HFF-Myc (cell line): ENCODE results near the gene C6.

Experiments
- DNase-seq: peaks from one replicate; pipeline ENCODE4 v3.0.0-alpha.2; 2011; ENCODE audit warnings: low read depth; ENCODE audit errors: extremely low read depth
- H3K4me3 ChIP-seq: replicated peaks from 2 replicates; pipeline ENCODE4 v1.5.1; 2011; ENCODE audit warnings: low read depth, mild to moderate bottlenecking, control low read depth, low read length
- TF ChIP-seq, protein P1 (sequence below): IDR thresholded peaks from 2 replicates; pipeline ENCODE4 v1.5.1; 2012; ENCODE audit warnings: mild to moderate bottlenecking, low read depth, low read length, control low read depth; ENCODE audit errors: missing control alignments

Gene C6

DNA sequence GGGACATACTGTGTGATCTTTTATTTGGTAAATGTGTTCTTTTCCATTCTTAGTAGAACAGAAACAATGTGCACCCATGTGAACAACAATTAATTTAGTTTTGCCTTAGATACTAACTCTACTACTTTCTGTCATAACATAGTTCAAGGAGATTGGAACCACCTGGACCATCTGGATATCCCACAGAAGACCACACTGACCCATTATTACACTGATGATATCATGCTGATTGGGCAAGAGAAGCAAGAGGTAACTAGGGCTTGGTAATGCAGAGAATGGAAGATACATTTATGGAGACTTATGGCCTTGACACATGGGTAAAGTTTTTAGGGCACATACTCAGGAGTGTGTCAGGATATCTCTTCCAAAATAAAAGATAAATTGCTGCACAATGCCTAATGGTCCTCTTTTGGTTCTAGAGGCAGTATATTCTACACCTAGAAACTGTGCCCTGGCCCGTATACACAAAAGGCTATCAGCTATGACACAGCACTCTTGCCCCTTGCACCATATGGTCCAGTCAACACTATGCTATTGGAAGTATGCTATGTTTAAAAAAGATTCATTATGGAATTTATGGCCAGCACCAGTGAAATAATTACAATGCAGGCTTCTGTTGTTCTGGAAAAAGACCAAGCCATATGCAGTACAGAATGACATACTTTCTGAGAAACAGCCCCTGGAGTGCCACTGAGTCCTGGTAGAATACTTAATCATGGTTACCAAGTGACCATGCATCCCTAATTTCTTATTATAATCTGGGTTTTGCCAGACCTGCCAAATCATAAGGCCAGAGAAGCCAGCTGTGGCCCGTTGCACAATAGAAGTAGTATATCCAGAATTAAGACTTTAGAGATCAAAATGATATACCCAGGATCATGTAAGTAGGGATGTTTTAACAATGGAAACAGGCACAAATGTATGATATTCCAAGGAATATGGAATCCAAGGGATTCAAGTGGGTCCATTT, 100.6 kb downstream of the C6 start:
- DNase-seq = no peak
- no peak overlapping the region for H3K4me3 ChIP-seq
- TF ChIP-seq, protein P1, sequence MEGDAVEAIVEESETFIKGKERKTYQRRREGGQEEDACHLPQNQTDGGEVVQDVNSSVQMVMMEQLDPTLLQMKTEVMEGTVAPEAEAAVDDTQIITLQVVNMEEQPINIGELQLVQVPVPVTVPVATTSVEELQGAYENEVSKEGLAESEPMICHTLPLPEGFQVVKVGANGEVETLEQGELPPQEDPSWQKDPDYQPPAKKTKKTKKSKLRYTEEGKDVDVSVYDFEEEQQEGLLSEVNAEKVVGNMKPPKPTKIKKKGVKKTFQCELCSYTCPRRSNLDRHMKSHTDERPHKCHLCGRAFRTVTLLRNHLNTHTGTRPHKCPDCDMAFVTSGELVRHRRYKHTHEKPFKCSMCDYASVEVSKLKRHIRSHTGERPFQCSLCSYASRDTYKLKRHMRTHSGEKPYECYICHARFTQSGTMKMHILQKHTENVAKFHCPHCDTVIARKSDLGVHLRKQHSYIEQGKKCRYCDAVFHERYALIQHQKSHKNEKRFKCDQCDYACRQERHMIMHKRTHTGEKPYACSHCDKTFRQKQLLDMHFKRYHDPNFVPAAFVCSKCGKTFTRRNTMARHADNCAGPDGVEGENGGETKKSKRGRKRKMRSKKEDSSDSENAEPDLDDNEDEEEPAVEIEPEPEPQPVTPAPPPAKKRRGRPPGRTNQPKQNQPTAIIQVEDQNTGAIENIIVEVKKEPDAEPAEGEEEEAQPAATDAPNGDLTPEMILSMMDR = no peak

DNA sequence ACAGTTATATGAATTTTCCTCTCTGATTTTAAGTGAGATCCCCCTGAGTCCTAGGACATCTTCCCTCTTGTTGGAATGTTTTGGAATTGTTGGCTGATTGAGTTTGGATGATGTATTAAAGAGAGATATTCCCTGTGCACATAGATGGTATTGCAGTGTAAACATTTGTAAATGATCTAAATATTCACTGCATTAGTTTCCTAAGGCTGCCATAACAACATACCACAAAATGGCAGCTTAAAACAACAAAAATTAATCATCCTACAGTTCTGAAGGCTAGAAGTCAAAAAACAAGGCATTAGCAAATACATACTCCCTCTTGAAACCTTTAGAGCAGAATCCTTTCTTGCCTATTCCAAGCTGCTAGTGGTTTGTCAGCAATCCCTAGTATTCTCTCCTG, 104.1 kb downstream of the C6 start:
- no peak overlapping the region for H3K4me3 ChIP-seq
- TF ChIP-seq, protein P1 = no peak
- no peak for DNase-seq

DNA sequence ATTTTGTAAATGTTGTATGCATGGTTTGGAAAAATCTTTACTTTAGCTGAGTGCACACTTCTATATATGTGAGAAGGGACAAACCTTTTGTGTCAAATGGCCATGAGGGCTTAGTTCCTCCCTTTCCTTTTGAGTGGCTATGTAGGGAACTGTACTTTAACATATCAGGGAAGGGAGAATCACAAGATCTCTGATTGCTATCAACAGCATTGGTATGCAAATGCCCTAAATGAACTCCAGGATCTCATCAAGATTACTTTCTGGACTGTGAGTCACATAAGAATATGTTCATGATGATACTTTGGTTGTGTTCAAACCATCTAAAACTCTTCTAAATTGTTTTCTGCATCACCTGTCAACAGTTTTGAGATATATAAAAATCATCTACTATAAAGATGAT, 111.0 kb downstream of the C6 start:
- no peak for DNase-seq
- no peak overlapping the region for H3K4me3 ChIP-seq
- TF ChIP-seq, protein P1 = no peak

DNA sequence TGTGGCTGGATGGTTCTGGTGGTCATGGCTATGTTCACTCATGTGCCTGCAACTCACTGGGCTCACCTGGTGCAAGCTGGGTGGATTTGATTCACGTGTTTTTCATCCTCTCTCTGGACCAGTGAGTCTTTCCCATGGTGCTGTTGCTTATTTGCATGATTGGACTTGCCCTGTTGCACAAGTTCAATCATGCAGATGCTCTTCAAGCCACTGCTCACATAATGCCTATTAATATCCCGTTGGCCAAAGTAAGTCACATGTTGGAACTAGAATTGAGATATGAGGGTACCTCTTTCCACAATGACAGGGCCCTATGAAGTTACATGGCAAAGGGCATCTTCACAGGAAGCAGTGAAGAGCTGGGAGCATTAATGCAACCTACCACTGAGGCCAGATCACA, 115.7 kb downstream of the C6 start:
- H3K4me3 ChIP-seq = no peak overlapping the region
- DNase-seq = no peak
- TF ChIP-seq, protein P1 = no peak

GRCh38 chr5:41095324-41096101, 117.8 kb downstream of the C6 start:
- TF ChIP-seq, protein P1 = no peak
- no peak for DNase-seq
- H3K4me3 ChIP-seq = no peak overlapping the region

- H3K4me3 ChIP-seq = no peak overlapping the region
- DNase-seq = no peak
- TF ChIP-seq, protein P1 = no peak
Observed at GRCh38 chr5:41094871-41095270, 118.5 kb downstream of the C6 start.
